GM12878 (cell line): ENCODE results near the gene KASH5. TPM values are rescaled to one million over a fixed set of nuclear protein-coding genes. Genes with fewer than 3 reads are reported as not detected.

Experiments used
- ATAC-seq: fragments of 200-7000 bp; cut with Tn5 transposase; 3 replicates; pipeline ENCODE4 v1.9.1; 2020; ENCODE audit warnings: mild to moderate bottlenecking, moderate library complexity
- BruUV-seq: library from RNA; stranded (reverse); fragments of 400-500 nt; replicated peaks from 2 replicates; lab custom pipeline; 2021; lab: Mats Ljungman, UMichigan
- CTCF ChIA-PET: fragments of 300-600 bp; sonication (Branson Sonifier 250); formaldehyde crosslinking; extraction: SDS; loops from one replicate; lab custom pipeline; 2021; ENCODE audit warnings: inconsistent platforms; lab: Yijun Ruan, JAX
- POLR2A ChIA-PET: fragments of 350-600 bp; formaldehyde crosslinking; extraction: SDS; loops from one replicate; lab custom pipeline; 2021; ENCODE audit warnings: inconsistent platforms; lab: Charles Lee
- RAD21 ChIA-PET: fragments of 300-600 bp; sonication (Branson Sonifier 250); formaldehyde crosslinking; loops from one replicate; lab custom pipeline; 2023; ENCODE audit warnings: antibody characterized with exemption; ENCODE audit not compliant: unreplicated experiment; lab: Charles Lee
- SMC1A ChIA-PET: fragments of 300-600 bp; sonication (Branson Sonifier 250); formaldehyde crosslinking; loops from one replicate; lab custom pipeline; 2023; ENCODE audit not compliant: unreplicated experiment, uncharacterized antibody; lab: Charles Lee
- DNase-seq: peaks from one replicate; pipeline ENCODE4 v3.0.0-alpha.2; 2011; ENCODE audit warnings: low read depth, low spot score
- FAIRE-seq: peaks from 3 replicates; lab custom pipeline; 2011; peaks lifted over from hg19 to GRCh38; lab: Jason Lieb, UNC
- H2AFZ ChIP-seq: 2 replicates; pipeline ENCODE4 v1.6.0; 2011; ENCODE audit warnings: low read depth, low read length, control low read depth; ENCODE audit not compliant: control insufficient read depth
- H3K27ac ChIP-seq: 2 replicates; pipeline ENCODE4 v1.5.1; 2011; ENCODE audit warnings: control low read depth; ENCODE audit not compliant: control insufficient read depth, insufficient read depth
- H3K27me3 ChIP-seq, 2 experiments: replicated peaks in 1 of 2; 2 replicates each; pipeline versions ENCODE4 v1.6.0 to v1.6.1; 2011; ENCODE audit warnings: low read length in 1 of 2; ENCODE audit not compliant: control insufficient read depth in 2 of 2, insufficient read depth in 2 of 2
- H3K36me3 ChIP-seq, 2 experiments: 2 replicates each; pipeline ENCODE4 v1.5.1; 2011; ENCODE audit warnings: low read length in 1 of 2; ENCODE audit not compliant: control insufficient read depth in 2 of 2, insufficient read depth in 2 of 2
- H3K4me1 ChIP-seq: 2 replicates; pipeline ENCODE4 v1.6.1; 2011; ENCODE audit warnings: mild to moderate bottlenecking, low read length, moderate library complexity, mixed read lengths; ENCODE audit not compliant: control insufficient read depth, insufficient read depth
- H3K4me2 ChIP-seq: 2 replicates; pipeline ENCODE4 v1.6.0; 2011; ENCODE audit warnings: control low read depth; ENCODE audit not compliant: control insufficient read depth, insufficient read depth
- H3K4me3 ChIP-seq: fragments of 200-600 bp; sonication (generic); 2 replicates; pipeline ENCODE4 v1.5.1; 2016
- H3K79me2 ChIP-seq: 2 replicates; pipeline ENCODE4 v1.6.0; 2011; ENCODE audit warnings: low read length; ENCODE audit not compliant: control insufficient read depth, insufficient read depth
- H3K9ac ChIP-seq: 2 replicates; pipeline ENCODE4 v1.8.0; 2011; ENCODE audit warnings: low read length, control low read depth, mixed read lengths; ENCODE audit not compliant: control insufficient read depth, insufficient read depth
- H3K9me3 ChIP-seq: replicated peaks from 3 replicates; pipeline ENCODE4 v1.5.1; 2011; ENCODE audit warnings: mild to moderate bottlenecking, low read length; ENCODE audit not compliant: control insufficient read depth, insufficient read depth
- H4K20me1 ChIP-seq: 2 replicates; pipeline ENCODE4 v1.6.0; 2011; ENCODE audit not compliant: control insufficient read depth, insufficient read depth
- ATF3 ChIP-seq: IDR thresholded peaks from 2 replicates; pipeline ENCODE4 v1.6.1; 2011; ENCODE audit warnings: low read depth, mild to moderate bottlenecking, low read length, moderate library complexity, borderline replicate concordance; ENCODE audit errors: extremely low read depth
- ATF7 ChIP-seq: fragments of 450-650 bp; IDR thresholded peaks from 2 replicates; pipeline ENCODE4 v1.6.1; 2016; ENCODE audit warnings: low read depth, mild to moderate bottlenecking
- BHLHE40 ChIP-seq, 2 experiments: fragments of 450-650 bp in 1 of 2; IDR thresholded peaks; 2 replicates each; pipeline ENCODE4 v1.6.1; 2011 to 2017; ENCODE audit warnings: low read depth in 2 of 2, borderline replicate concordance in 1 of 2, improper control_type of control experiment in 1 of 2, low read length in 1 of 2, mild to moderate bottlenecking in 1 of 2
- E2F8 ChIP-seq: fragments of 450-650 bp; IDR thresholded peaks from 2 replicates; pipeline ENCODE4 v1.6.1; 2018; ENCODE audit warnings: mild to moderate bottlenecking, low read depth, moderate library complexity; ENCODE audit not compliant: partially characterized antibody
- HDAC2 ChIP-seq: fragments of 200-600 bp; sonication (generic); IDR thresholded peaks from 2 replicates; pipeline ENCODE4 v1.6.1; 2017
- IKZF1 ChIP-seq: fragments of 450-650 bp; conservative IDR thresholded peaks from 2 replicates; pipeline ENCODE4 v1.6.1; 2017; ENCODE audit warnings: antibody characterized with exemption, mild to moderate bottlenecking
- JUNB ChIP-seq: IDR thresholded peaks from 2 replicates; pipeline ENCODE4 v1.6.1; 2016; ENCODE audit warnings: antibody characterized with exemption, mild to moderate bottlenecking
- MLLT1 ChIP-seq: fragments of 450-650 bp; IDR thresholded peaks from 2 replicates; pipeline ENCODE4 v1.6.1; 2016; ENCODE audit warnings: mild to moderate bottlenecking
- POLR2A ChIP-seq: IDR thresholded peaks from 2 replicates; pipeline ENCODE4 v1.6.1; 2011; ENCODE audit warnings: low read depth, mild to moderate bottlenecking, low read length
- RFX5 ChIP-seq: IDR thresholded peaks from 2 replicates; pipeline ENCODE4 v1.6.1; 2011; ENCODE audit warnings: low read depth, low read length, improper control_type of control experiment
- STAT3 ChIP-seq: IDR thresholded peaks from 2 replicates; pipeline ENCODE4 v1.6.1; 2011; ENCODE audit warnings: low read depth, low read length, improper control_type of control experiment
- SUPT20H ChIP-seq: IDR thresholded peaks from 2 replicates; pipeline ENCODE4 v1.6.1; 2011; ENCODE audit warnings: low read depth, mild to moderate bottlenecking, low read length, moderate library complexity, borderline replicate concordance; ENCODE audit not compliant: control insufficient read depth
- TCF7 ChIP-seq: IDR thresholded peaks from 2 replicates; pipeline ENCODE4 v1.6.1; 2014; ENCODE audit warnings: antibody characterized with exemption, borderline replicate concordance
- YY1 ChIP-seq: IDR thresholded peaks from 2 replicates; pipeline ENCODE4 v1.6.1; 2011; ENCODE audit warnings: low read depth, mild to moderate bottlenecking, low read length
- ZBTB33 ChIP-seq: fragments of 450-650 bp; IDR thresholded peaks from 2 replicates; pipeline ENCODE4 v1.6.1; 2017; ENCODE audit warnings: mild to moderate bottlenecking
- ZNF217 ChIP-seq: fragments of 450-650 bp; IDR thresholded peaks from 2 replicates; pipeline ENCODE4 v1.6.1; 2017; ENCODE audit warnings: antibody characterized with exemption, mild to moderate bottlenecking
- WGBS: methylation state at CpG from one replicate; pipeline ENCODE4 v1.1.6; 2016; ENCODE audit warnings: low lambda C conversion rate; ENCODE audit not compliant: insufficient replicate concordance, insufficient coverage; ENCODE audit errors: missing lambda C conversion rate; 5-methylcytosine and 5-hydroxymethylcytosine counted together
- in situ Hi-C: fragments of 300-500 bp; cut with MboI; formaldehyde crosslinking; loops from 9 replicates; pipeline ENCODE4 v1.14.3; 2018; ENCODE audit warnings: mixed read lengths
- intact Hi-C: fragments of 100-400 bp; cut with micrococcal nuclease; formaldehyde crosslinking; loops from one replicate; pipeline ENCODE4 v1.14.2; 2022; ENCODE audit not compliant: unreplicated experiment
- polyA plus RNA-seq, 11 experiments: library from polyadenylated mRNA; depleted of rRNA in 4 of 11; unstranded in 6 of 11; stranded (reverse) in 5 of 11; fragments of >200 nt; fragmentation: Nextera tagmentation in 4 of 11; fragmentation: Illumina TruSeq in 1 of 11; extraction: Ambion mirVana in 4 of 11; extraction: Trizol in 1 of 11; gene quantifications; 1 replicate in 1 of 11; 2 replicates in 10 of 11; pipeline versions ENCODE4 v1.2.1 to v1.2.3, GENCODE V29; 2011 to 2016; ENCODE audit warnings: inconsistent platforms in 2 of 11, missing spikeins in 2 of 11, low read depth in 1 of 11
- total RNA-seq, 4 experiments: library from RNA; depleted of rRNA in 3 of 4; stranded (reverse); fragments of >200 nt in 3 of 4; fragmentation: Illumina TruSeq in 1 of 4; extraction: Trizol in 1 of 4; gene quantifications; 2 replicates each; pipeline versions ENCODE4 v1.2.1 to v1.2.3, GENCODE V29; 2013 to 2021

KASH5 gene
- total and polyA plus RNA-seq, 10 of the 15 experiments (the other 5 are each of a cell fraction or from before 2014, with no cell fraction given), result 0.03 to 0.06 (median 0.05) TPM; not detected in 7

GRCh38 chr19:49340069-49340864, 47.8 kb upstream of the KASH5 start:
- intact Hi-C loops (loop anchor here (1.0 kb wide), 1 partner anchor 103 kb away; no protein-coding TSS in a partner anchor), in situ Hi-C loops (no loop called here)
- H3K27me3 ChIP-seq, result no peaks in the 10 kb centered on the region
- ChIA-PET CTCF (interaction anchor here (1.0 to 3.0 kb wide), 6 partner anchors 9 to 133 kb away, joined by 3 to 17 read pairs (median 6); partner anchors contain the start of gene FLT3LG), SMC1A (interaction anchor here (0.8 to 3.2 kb wide), 7 partner anchors 8 to 132 kb away, joined by 3 to 13 read pairs (median 3); no protein-coding TSS in a partner anchor), POLR2A (interaction anchor here (0.6 to 3.0 kb wide), 10 partner anchors 8 to 112 kb away, joined by 3 to 44 read pairs (median 5); partner anchors contain the start of gene PIH1D1), RAD21 (interaction anchor here (0.7 to 2.8 kb wide), 10 partner anchors 9 to 129 kb away, joined by 3 to 15 read pairs (median 5); no protein-coding TSS in a partner anchor)
- peaks cover 27% of the 10 kb centered on the region for H3K4me1 ChIP-seq
- peaks cover 0 to 3% of the 10 kb centered on the region in 2 experiments; a peak in 1 of 4 replicates for H3K36me3 ChIP-seq
- peak overlapping the region; percentile 71 for H3K4me2 ChIP-seq
- no peak overlapping the region for H3K9ac ChIP-seq
- DNase-seq, result peak; percentile 93
- no peak overlapping the region for H3K27ac ChIP-seq
- H2AFZ ChIP-seq, result no peak overlapping the region
- FAIRE-seq, result peak; percentile 23
- H3K9me3 ChIP-seq, result no peaks in the 10 kb centered on the region
- H4K20me1 ChIP-seq, result no peaks in the 10 kb centered on the region
- H3K4me3 ChIP-seq, result 0 out of 2 replicates have a peak overlapping the region, but pooled peaks have one; percentile 20
- WGBS, result 4% methylated on average over 29 of the region's 36 CpGs
- ATAC-seq, result peak; percentile 80
- H3K79me2 ChIP-seq, result peaks cover 32% of the 10 kb centered on the region
- no TSS peak for BruUV-seq
- TF ChIP-seq HDAC2 (no peak), ATF7 (peak; percentile 87), E2F8 (no peak), POLR2A (no peak), TCF7 (no peak), STAT3 (0 out of 2 replicates have a peak, but pooled peaks have one; percentile 50), ZBTB33 (no peak), SUPT20H (no peak), YY1 (0 out of 2 replicates have a peak, but pooled peaks have one; percentile 23), JUNB (no peak), ATF3 (peak; percentile 57; the same call in 1 of the 2 replicates), MLLT1 (peak; percentile 95), IKZF1 (peak; percentile 94), RFX5 (no peak), BHLHE40 (IDR thresholded peaks at IDR 0.05; ENCODE audit: borderline replicate concordance in 1 of 2, low read depth in 2 of 2, low read length in 1 of 2) (peak; percentile 98), ZNF217 (0 out of 2 replicates have a peak, but pooled peaks have one; percentile 24)
